Activated CD8-positive, alpha-beta T cell treated with anti-CD3 and anti-CD28 coated beads, Interleukin-2, amount 10 ng/mL, durations not matched to agents 7 days and 5 days (primary cell): ENCODE measurements around the gene GRID1. TPM values are rescaled to one million over a fixed set of nuclear protein-coding genes. Genes with fewer than 3 reads are reported as not detected.
A peak's percentile ranks its signal among the peaks of the same experiment; 100 is the strongest.

Source experiments
- ATAC-seq: fragments of 150-1000 bp; cut with Tn5 transposase; one replicate; pipeline ENCODE4 v1.10.0; 2021; ENCODE audit warnings: moderate library complexity
- CTCF ChIA-PET: fragments of 350-600 bp; sonication (Branson Sonifier 250); formaldehyde crosslinking; loops from one replicate; lab custom pipeline; 2021; ENCODE audit warnings: antibody characterized with exemption; lab: Charles Lee
- POLR2A ChIA-PET: fragments of 350-600 bp; sonication (Branson Sonifier 250); formaldehyde crosslinking; loops from one replicate; lab custom pipeline; 2021; ENCODE audit warnings: antibody characterized with exemption; lab: Charles Lee
- DNase-seq: peaks from one replicate; pipeline ENCODE4 v3.0.0-alpha.2; 2020
- H3K27ac Mint-ChIP-seq: one replicate; pipeline ENCODE4 v1.8.0; 2021; ENCODE audit warnings: mild to moderate bottlenecking, mixed read lengths
- H3K27me3 Mint-ChIP-seq: one replicate; pipeline ENCODE4 v1.8.0; 2021; ENCODE audit warnings: low read depth, mixed read lengths
- H3K36me3 Mint-ChIP-seq: one replicate; pipeline ENCODE4 v1.8.0; 2021; ENCODE audit warnings: low read depth, mixed read lengths
- H3K4me1 Mint-ChIP-seq: one replicate; pipeline ENCODE4 v1.8.0; 2021; ENCODE audit warnings: low read depth, mixed read lengths
- H3K4me3 Mint-ChIP-seq: one replicate; pipeline ENCODE4 v1.8.0; 2021; ENCODE audit warnings: mild to moderate bottlenecking, mixed read lengths
- H3K9me3 Mint-ChIP-seq: one replicate; pipeline ENCODE4 v1.8.0; 2022; ENCODE audit warnings: mixed read lengths; ENCODE audit not compliant: insufficient read depth
- total RNA-seq, 2 experiments: library from RNA; stranded (reverse); gene quantifications; one replicate each; pipeline ENCODE4 v1.2.3, GENCODE V29; 2021

GRID1 gene
- total RNA-seq, 2 experiments from 2014 or later = not detected

DNA sequence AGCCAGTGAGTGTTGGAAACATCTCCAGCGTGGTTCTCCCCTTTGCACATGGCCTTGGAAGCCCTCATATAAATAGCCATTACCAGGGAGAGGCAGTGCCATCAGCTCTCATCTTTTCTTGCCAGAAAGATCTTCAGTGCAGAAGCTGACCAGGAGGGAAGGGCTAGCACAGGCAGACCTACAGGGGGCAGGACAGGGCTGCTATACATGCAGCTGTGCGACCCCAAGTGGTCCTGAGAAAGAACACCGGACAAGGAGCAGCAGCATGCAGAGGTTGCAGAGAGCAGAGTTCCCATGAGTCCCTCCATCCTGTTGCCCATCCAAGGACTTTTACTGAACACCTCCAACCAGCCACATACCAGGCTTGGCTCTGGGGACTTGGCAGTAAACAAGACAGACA is 17.1 kb downstream of the GRID1 start:
- H3K9me3 Mint-ChIP-seq = no peaks in the 10 kb centered on the region
- H3K36me3 Mint-ChIP-seq = no peaks in the 10 kb centered on the region
- no peak for DNase-seq
- no peak for ATAC-seq
- CTCF ChIA-PET = interaction anchor here (1.0 kb wide), 1 partner anchor 26 kb away, joined by 3 read pairs; no protein-coding TSS in a partner anchor
- H3K27me3 Mint-ChIP-seq = no peaks in the 10 kb centered on the region
- no peak overlapping the region for H3K27ac Mint-ChIP-seq
- POLR2A ChIA-PET = no interaction called here
- H3K4me1 Mint-ChIP-seq = peaks cover 14% of the 10 kb centered on the region
- H3K4me3 Mint-ChIP-seq = no peak overlapping the region

DNA sequence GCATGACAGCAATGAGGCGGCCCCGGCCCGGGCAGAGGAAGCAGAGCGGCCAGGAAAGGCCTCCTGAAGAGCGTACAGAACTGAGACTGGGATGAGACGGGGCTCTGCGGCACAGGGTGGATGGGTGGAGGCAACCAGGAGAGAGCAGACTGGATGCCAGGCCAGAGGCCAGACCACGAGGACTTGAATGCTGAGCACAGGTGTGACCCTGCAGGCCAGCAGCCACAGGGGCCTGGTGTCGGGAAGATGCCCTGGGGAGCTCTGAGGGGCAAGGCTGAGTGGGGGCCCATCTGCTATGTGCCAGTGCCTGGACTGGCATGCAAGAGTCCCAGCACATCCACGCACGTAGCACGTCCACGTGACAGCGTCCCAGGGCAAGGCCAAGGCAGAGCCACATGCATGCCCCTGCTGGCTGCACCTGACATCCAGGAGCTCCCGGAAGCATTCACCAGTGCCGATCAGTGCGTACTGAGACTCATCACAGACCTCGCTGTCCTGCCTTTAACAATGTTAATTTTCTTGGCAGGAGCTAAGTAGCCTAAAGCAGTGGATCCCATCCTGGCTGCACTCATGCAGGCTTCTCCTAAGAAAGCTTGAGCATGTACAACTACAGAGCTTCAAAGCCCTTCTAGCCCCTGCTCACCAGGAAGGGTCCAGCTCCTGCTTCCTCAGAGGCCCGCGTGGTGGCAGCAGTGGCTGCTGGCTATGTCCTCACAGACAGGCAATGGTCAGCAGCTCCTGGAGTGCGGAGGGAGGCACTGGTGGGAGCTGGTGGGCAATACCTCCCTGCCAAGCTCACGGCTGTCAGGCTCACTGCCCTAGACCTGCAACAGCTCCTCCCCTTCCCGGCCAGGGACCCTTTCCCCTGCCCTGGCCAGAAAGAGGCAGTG is 18.0 kb downstream of the GRID1 start:
- ChIA-PET POLR2A (no interaction called here), CTCF (interaction anchor here (1.0 kb wide), 1 partner anchor 27 kb away, joined by 3 read pairs; no protein-coding TSS in a partner anchor)
- Mint-ChIP-seq H3K4me1 (peaks cover 19% of the 10 kb centered on the region), H3K9me3 (no peaks in the 10 kb centered on the region), H3K27ac (no peak overlapping the region), H3K36me3 (no peaks in the 10 kb centered on the region), H3K4me3 (no peak overlapping the region), H3K27me3 (no peaks in the 10 kb centered on the region)
- DNase-seq = no peak
- ATAC-seq = no peak

DNA sequence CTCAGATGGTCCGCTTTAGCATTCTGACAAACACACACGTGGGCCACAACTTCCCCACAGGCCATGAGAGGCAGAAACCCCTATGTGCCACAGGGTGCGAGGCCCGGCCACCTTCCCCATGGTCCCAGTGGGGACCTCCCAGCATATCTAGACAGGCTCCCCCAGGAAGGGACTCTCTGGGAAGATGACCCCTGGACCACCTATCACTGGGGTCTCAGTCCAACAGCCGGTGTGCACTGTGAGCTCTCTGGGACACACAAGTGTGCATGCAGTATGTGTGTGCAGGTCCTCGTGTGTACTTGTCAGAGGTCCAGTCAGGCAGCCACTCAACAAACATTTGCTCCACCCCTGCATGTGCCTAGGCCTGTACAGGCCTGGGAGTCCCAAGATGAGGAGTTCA is 18.7 kb downstream of the GRID1 start:
- Mint-ChIP-seq H3K4me1 (peaks cover 19% of the 10 kb centered on the region), H3K27ac (no peak overlapping the region), H3K36me3 (no peaks in the 10 kb centered on the region), H3K27me3 (no peaks in the 10 kb centered on the region), H3K9me3 (no peaks in the 10 kb centered on the region), H3K4me3 (no peak overlapping the region)
- CTCF ChIA-PET = no interaction called here
- DNase-seq (no peak), ATAC-seq (no peak)
- POLR2A ChIA-PET = no interaction called here

DNA sequence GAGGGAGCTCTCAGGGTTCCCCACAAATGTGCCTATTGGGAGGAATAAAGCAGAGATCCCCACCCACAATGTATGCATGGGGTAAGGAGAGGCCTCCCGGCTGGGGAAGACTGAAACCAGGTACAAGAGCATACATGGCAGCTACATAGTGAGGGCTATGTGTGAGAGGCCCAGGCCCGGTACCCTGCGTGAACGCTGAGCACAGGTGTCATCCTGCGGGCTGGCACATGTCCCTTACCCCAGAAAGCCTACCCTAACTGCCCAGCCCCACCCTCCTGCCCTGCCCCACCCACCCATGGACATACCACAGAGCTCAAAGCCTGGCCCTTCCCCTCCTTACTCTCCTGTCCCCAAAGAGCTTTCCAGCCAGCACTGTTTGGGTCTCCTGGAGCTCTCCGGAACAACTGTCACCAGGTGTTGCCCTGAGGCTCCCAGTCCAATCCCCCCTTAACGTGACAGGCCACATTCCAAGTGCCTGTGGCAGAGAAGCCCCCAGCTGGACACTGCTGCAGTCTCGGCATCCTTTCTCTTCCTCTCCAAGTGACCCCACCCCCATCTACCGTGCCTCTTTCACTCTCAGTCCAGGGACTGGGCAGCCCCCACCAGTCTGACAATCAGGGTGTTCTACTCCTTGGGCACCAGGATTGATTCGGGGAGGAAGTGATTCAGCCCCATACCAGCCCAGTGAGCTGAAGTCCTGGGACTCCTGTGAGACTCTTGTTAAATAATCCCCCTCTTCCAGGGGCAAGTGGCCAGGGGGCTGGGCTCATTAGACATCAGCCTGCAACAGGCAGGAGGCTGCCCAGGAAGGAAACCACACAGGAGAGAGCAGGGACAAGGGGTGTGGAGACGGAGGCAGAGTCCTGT is 19.6 kb downstream of the GRID1 start:
- no peaks in the 10 kb centered on the region for H3K9me3 Mint-ChIP-seq
- ChIA-PET CTCF (no interaction called here), POLR2A (no interaction called here)
- H3K4me3 Mint-ChIP-seq = no peak overlapping the region
- no peak overlapping the region for H3K27ac Mint-ChIP-seq
- ATAC-seq = no peak
- DNase-seq = no peak
- peaks cover 19% of the 10 kb centered on the region for H3K4me1 Mint-ChIP-seq
- H3K36me3 Mint-ChIP-seq = no peaks in the 10 kb centered on the region
- H3K27me3 Mint-ChIP-seq = no peaks in the 10 kb centered on the region

DNA sequence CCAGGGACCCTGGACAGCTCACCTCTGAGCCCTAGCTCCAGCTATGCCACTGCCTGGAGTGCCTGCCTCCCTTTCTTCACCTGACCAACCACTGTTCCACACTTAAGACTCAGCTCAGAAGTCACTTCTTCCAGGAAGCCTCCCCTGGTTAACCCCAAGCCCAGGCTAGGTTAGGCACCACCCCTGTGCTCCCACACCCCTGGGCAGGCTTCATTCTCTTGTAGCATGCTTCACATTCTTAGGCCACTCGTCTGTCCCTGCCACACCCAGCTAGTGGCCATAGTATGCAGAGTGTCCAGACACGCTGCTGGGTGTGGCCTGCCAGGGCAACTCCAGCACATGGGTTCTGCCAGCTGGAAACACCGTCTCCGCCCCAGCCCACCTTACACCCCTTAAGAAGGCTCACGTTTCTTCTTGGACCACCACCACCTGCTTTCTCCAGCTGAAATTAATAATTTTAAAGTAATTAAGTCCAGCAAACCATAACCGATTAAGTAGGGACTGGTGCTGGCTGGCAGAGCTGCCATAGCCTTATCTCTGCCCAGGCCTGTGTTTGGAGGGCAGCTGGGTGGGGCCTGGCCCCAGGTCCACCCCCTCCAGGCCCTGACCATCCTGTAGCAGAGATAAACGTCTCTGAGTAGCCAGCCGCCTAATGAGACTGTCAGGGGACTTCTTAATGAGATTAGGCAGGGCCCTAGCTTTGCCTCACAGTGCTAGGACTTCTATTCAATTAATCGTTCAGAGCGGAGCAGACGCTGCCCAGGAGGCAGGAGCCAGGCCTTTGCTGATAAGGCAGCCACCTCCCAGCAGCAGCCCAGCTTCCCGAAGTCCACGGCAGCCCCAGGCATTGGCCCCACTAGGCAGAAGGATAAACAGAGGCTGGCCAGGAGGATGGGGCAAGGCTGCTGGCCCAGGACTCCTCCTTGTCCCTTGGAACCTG is 20.5 kb downstream of the GRID1 start:
- Mint-ChIP-seq H3K4me3 (no peak overlapping the region), H3K36me3 (no peaks in the 10 kb centered on the region), H3K9me3 (no peaks in the 10 kb centered on the region), H3K4me1 (peaks cover 19% of the 10 kb centered on the region), H3K27me3 (no peaks in the 10 kb centered on the region), H3K27ac (peak overlapping the region; percentile 60)
- CTCF ChIA-PET = no interaction called here
- POLR2A ChIA-PET = no interaction called here
- ATAC-seq = no peak
- DNase-seq = no peak

DNA sequence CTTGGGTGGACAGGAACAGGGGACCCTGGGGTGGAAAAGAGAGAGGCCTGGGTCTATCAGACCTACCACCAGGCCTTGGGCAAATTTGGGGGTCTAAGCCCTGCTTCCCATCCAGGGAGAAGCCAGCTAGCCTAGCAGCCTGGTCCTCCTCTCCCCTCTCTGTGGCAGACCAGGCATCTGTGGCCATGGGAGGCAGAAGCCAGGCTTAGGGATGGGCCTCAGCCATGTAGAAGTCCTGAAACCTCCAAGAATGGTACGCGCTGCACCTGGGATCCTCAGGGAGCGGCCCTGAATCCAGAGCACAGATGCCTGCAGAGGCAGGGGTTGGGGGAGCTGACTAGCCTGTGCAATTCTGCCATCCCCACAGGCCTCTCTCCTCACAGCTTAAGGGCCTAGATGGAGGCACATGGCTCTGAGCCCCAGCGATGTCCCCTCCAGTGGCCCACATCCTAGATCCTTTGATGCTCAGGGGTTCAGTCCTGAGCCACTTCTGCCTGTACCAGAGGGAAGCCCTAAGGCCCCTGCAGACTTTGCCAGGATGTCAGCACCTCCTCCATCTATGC is 21.2 kb downstream of the GRID1 start:
- no peak overlapping the region for H3K27ac Mint-ChIP-seq
- no peaks in the 10 kb centered on the region for H3K27me3 Mint-ChIP-seq
- CTCF ChIA-PET = interaction anchor here (0.7 kb wide), 1 partner anchor 14 kb away, joined by 3 read pairs; no protein-coding TSS in a partner anchor
- POLR2A ChIA-PET = no interaction called here
- H3K4me3 Mint-ChIP-seq = no peak overlapping the region
- H3K36me3 Mint-ChIP-seq = no peaks in the 10 kb centered on the region
- H3K4me1 Mint-ChIP-seq = peaks cover 19% of the 10 kb centered on the region
- no peak for ATAC-seq
- H3K9me3 Mint-ChIP-seq = no peaks in the 10 kb centered on the region
- no peak for DNase-seq

DNA sequence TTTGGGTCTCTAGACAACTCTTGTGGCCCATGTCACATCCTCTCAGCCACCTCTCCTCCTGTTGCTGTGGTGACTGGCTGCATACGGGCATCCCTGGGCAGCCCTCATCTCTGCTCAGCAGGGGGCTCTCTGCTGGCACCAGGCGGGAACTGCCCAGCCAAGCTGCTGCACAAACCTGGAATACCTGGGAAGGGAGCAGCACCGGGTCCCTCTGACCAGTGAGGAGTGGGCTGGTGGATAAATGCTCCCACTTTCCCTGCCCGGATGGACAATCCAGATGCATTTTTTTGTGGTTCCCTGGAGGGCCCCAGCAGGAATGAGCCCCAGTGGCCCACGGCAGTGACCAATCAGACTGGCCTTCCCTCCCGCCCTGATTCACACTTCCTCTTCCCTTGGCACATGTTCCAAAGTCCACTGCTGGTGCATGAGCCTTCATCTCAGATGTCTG is 21.9 kb downstream of the GRID1 start:
- DNase-seq (peak; percentile 54), ATAC-seq (peak; percentile 73)
- Mint-ChIP-seq H3K27me3 (no peaks in the 10 kb centered on the region), H3K36me3 (no peaks in the 10 kb centered on the region), H3K4me1 (peaks cover 19% of the 10 kb centered on the region), H3K4me3 (no peak overlapping the region), H3K9me3 (no peaks in the 10 kb centered on the region), H3K27ac (no peak overlapping the region)
- POLR2A ChIA-PET = no interaction called here
- CTCF ChIA-PET = interaction anchor here (0.7 kb wide), 1 partner anchor 15 kb away, joined by 3 read pairs; no protein-coding TSS in a partner anchor

DNA sequence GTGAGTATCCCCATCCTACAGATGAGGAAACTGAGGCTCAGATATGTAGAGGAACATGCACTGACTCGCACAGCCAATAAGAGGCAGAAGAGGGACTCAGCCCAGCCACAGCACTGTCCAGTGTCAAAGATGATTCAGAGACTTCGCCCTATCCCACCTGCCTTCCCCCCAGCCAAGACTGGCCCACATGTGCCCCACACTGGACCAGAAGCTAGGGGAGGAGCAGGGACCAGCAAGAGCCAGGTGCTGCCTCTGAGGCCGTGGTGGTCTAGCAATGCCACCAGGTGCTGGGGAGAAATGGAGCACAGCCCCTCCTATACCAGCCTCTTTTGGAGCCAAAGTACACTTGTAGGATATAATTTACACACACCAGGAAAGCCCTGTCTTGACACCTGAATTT is 22.3 kb downstream of the GRID1 start:
- H3K9me3 Mint-ChIP-seq = no peaks in the 10 kb centered on the region
- peaks cover 19% of the 10 kb centered on the region for H3K4me1 Mint-ChIP-seq
- H3K36me3 Mint-ChIP-seq = no peaks in the 10 kb centered on the region
- no peak overlapping the region for H3K4me3 Mint-ChIP-seq
- ChIA-PET CTCF (no interaction called here), POLR2A (no interaction called here)
- ATAC-seq (no peak), DNase-seq (no peak)
- H3K27me3 Mint-ChIP-seq = no peaks in the 10 kb centered on the region
- H3K27ac Mint-ChIP-seq = no peak overlapping the region

DNA sequence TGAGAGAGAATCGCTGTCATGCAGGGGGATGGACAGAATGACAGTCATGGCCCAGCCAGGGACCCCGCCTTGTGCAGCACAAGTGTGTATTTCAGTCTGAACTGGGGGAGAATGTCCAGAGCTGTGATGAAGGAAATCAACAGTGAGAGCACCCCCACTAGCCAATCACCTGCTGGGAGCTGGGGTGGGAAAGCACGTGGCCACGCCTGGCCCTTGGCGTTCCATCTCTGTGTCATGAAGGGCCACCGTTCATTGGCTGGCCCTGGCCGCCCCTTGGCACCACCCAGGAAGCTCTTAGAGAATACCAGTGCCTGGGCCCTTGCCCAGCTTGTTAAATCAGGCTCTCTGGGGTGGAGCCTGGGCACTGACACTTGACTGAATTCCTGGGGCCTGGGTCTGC is 22.8 kb downstream of the GRID1 start:
- H3K36me3 Mint-ChIP-seq = no peaks in the 10 kb centered on the region
- ChIA-PET CTCF (no interaction called here), POLR2A (no interaction called here)
- no peak for ATAC-seq
- no peak overlapping the region for H3K4me3 Mint-ChIP-seq
- H3K27ac Mint-ChIP-seq = no peak overlapping the region
- H3K9me3 Mint-ChIP-seq = no peaks in the 10 kb centered on the region
- H3K4me1 Mint-ChIP-seq = peaks cover 19% of the 10 kb centered on the region
- no peaks in the 10 kb centered on the region for H3K27me3 Mint-ChIP-seq
- DNase-seq = no peak

DNA sequence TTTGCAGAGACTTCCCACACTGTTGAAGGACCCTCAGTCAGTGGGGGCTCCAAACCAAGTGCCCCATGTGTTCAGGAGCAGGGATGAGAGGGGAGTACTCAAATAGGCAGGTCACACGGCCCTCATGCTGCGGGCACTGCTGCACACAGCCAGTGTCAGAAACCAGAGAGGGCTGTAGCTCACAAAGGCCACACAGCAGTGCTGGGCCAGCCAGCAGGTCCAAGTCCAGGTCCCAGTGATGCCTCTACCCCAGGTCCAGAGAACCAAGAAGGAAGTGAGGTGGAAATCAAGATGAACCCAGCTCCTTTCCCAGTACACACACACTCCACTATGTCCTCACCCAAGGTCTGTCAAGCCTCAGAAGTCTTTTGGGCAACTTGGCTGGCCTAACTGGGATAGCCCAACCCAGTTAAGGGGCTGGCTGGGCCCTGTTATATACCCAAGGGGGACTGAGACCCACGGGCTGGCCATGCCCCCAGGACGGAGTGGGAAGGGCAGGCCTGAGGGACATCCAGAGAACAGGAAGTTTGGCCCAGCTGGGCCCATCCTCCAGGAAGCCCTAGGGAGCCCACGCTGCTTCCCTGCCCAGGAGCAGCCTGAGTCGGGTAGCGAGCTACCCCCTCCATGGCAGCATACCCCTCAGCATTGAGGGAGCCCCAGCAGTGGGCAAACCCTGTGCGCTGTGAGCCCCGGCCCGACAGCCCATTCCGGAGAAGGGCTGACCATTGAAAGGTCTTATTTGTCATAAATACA is 24.3 kb downstream of the GRID1 start:
- no peaks in the 10 kb centered on the region for H3K36me3 Mint-ChIP-seq
- no peak for DNase-seq
- ChIA-PET CTCF (no interaction called here), POLR2A (no interaction called here)
- H3K4me1 Mint-ChIP-seq = peaks cover 19% of the 10 kb centered on the region
- H3K4me3 Mint-ChIP-seq = no peak overlapping the region
- no peaks in the 10 kb centered on the region for H3K27me3 Mint-ChIP-seq
- no peak for ATAC-seq
- no peak overlapping the region for H3K27ac Mint-ChIP-seq
- H3K9me3 Mint-ChIP-seq = no peaks in the 10 kb centered on the region
